LNCaP clone FGC (cell line): ENCODE results near the gene GPR34.
A peak's percentile ranks its signal among the peaks of the same experiment; 100 is the strongest.

Source experiments
- DNase-seq: peaks from one replicate; pipeline ENCODE4 v3.0.0-alpha.2; 2011; ENCODE audit warnings: low read depth
- H3K4me3 ChIP-seq: 2 replicates; pipeline ENCODE4 v1.5.1; 2011; ENCODE audit warnings: mild to moderate bottlenecking, low read depth, low read length, control low read depth
- CTCF ChIP-seq: IDR thresholded peaks from 2 replicates; pipeline ENCODE4 v1.5.1; 2012; ENCODE audit warnings: mild to moderate bottlenecking; ENCODE audit not compliant: control insufficient read depth, insufficient read depth; ENCODE audit errors: extremely low read depth

Gene GPR34

DNA sequence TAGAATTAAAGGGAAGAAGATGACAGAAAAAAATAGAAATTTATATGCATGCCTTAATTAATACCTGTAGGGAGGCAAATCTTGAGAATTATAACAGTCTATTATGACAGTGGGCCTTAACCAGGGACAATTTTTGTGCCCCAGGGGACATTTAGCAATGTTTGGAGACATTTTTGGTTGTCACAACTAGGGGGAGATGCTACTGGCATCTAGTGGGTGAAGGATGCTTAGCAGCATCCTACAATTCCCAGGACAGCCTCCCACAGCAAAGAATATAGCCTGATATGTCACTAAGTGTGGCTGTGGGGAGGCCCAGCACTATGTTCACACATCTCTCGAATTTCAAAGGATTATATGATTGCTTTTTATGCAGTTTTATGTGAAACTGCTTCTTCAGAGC, 45.8 kb downstream of the GPR34 start:
- DNase-seq: no peak
- no peak overlapping the region for H3K4me3 ChIP-seq
- peak; percentile 50 for TF ChIP-seq CTCF

DNA sequence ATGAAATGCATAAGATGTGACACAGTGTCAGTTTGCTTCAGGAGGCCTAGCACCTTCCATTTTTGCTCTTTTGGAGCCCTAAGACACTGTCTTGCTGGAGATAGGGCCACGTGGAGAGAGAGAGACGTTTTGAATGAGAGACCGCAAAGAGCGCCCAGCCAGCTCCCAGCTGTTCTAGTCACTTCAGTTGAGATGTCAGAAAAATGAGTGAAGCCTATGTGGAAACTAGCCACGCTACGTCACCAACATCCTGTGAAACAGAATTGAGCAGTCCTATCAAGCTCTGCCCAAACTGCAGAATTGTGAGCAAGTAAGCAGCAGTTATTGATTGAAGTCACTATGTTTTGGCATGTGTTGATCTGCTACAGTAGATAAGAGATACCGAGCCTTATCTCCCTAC, 48.3 kb downstream of the GPR34 start:
- TF ChIP-seq CTCF: no peak
- H3K4me3 ChIP-seq: no peak overlapping the region
- DNase-seq: no peak

DNA sequence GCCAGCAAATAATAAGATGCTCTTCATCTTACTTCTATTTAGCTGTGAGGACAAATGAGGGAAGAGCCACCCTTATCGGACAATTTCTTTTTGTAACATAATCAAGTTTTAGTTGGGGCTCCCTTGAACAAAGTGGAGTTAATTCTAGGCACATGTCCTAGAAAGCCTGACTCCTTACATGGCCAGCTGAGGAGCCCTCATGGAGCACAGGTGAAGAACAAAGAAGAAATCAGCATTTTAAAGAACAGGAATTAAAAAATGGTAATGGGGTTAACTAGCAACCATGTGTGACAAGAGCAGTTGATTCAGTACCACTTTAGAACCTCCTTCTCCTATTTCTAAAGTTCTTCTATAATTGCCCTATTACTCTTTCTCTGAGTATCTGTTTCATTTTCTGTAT, 51.1 kb downstream of the GPR34 start:
- no peak overlapping the region for H3K4me3 ChIP-seq
- TF ChIP-seq CTCF: no peak
- no peak for DNase-seq
